T-helper 22 cell (primary cell): ENCODE results near the gene EXOC3.
"Not testable (repeated sequence)": the region's sequence is repeated elsewhere in the genome, so short reads cannot be mapped to it uniquely, and the experiment has no call there.

Experiments used
- DNase-seq: peaks from one replicate; pipeline ENCODE4 v3.0.0-alpha.2; 2020; ENCODE audit warnings: low read depth

The EXOC3 gene

DNA sequence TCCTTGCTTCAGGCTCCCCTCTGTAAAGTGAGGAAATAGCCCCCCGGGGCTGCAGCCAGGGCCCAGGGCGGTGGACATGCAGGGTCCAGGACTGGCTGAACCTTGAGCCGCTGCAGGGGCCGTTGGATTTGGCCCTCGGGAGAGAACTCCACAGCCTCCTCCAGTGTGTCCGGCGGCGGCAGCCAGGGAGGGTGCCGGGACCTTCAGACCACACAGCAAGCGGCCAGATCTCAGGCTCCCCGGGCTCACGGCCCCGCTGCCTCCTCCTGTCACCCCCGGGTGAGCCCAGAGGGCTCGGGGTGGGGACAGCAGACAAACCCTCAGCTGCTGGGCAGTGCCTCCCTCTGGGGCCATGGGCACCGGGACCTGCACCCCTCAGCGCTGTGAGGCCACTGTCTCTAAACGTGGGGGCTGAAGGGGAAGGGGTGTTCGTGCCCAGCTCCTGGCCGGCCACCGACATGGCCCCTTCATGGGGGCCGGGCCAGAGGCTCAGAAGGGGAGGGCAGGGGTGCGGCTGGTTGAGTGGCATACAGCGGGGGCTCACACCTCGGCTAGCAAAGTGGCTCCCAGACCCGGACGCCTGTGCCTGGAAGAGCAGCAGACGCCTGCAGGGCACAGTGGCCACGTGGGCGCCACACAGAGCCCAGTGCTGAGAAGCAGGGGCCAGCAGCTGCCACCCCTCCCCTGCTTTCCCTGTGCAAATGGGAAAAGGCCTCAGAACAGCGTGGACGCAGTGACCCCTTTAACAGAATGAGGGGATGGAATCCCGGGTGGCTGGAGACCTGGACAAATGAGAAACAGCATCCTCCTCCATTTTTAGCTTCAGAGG is 61.6 kb downstream of the EXOC3 start:
- DNase-seq = no peak

DNA sequence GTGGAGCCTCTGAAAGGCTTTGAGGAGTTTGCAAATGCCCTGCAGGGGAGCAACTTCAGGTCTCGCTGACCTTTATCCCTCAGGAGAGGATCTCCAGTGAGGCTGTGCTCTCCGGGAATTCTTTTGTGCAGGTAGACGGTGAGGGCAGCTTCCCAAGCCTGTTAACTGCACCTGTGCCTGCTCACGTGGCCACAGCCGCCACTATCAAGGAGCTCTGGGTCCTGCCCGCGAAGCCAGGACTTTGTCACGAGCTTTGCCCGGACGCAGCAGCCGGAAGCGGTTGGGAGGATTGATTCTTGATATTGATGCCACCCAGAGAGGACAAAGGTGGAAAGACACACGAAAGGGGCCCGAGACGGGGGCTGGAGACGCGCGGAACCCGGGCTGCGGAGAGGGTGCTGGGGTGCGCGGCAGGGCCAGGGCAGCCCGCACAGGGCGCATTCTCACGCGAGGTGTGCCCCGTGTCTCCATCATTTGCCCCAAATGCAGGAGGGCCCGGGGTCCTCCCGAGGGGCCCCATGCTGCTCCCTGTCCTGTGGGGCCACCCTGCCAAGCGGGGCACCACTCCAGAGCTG is 63.1 kb downstream of the EXOC3 start:
- DNase-seq = no peak

DNA sequence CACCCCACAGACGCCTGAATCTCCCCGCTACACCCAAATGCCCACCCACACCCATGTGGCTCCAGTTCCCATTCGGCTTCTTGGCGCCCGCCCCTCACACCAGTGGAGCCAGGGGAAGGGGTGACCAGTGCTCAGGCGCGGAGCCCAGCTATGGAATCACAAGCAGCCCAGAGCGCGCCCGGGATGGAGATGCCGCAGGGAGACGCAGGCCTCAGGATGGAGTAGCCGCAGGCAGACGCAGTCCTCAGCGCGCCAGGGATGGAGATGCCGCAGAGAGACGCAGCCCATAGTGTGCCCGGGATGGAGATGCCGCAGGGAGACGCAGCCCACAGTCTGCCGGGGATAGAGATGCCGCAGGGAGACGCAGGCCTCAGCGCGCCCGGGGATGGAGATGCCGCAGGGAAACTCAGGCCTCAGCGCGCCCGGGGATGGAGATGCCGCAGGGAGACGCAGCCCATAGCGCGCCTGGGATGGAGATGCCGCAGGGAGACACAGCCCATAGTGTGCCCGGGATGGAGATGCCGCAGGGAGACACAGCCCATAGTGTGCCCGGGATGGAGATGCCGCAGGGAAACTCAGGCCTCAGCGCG is 65.1 kb downstream of the EXOC3 start:
- DNase-seq = not testable (repeated sequence)

DNA sequence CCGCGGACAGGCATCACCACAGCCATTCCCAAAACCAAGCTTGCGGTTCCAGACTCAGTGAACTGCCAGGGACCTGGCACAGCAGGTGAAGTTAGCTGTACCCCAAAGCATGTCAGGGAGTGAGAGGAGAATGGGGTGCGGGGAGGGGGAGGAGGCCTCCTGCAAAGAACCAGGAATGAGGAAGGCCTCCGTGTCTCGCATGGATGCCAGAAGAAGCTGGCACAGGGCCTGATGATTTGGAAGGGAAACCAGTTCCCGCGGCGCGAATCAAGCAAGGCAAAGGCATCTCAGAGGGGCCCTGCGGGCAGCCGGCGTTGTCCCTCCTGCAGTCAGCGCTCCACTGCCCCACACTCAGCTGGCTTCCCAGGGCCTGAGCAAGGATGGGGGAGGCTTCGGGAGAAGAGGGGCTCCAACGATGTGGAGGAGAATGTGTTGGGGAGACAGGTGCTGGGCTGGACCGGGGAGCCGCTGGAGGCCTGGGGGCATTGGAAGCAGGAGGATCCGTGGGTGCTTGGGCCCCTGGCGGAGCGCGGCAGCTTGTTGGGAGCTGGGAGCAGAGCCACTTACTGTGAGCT is 66.7 kb downstream of the EXOC3 start:
- no peak for DNase-seq

DNA sequence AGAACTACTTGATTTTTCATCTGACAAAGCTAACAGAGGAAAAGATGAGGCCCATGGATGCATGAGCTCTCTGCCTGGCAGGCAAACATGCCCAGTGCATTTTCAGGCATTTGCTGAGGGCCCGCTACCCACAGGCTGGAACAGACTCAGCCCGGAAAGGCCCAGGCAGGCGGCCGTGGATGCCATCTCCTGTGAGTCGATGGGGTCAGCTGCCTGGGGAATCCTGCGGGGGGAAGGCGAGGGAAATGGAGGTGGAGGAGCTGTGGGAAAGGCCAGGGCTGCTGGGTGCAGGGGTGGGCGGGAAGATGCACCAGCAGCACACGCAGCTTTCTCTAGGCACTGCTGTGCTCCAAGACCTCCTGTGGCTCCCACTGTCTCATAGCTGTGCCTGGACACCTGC is 67.5 kb downstream of the EXOC3 start:
- DNase-seq = no peak

DNA sequence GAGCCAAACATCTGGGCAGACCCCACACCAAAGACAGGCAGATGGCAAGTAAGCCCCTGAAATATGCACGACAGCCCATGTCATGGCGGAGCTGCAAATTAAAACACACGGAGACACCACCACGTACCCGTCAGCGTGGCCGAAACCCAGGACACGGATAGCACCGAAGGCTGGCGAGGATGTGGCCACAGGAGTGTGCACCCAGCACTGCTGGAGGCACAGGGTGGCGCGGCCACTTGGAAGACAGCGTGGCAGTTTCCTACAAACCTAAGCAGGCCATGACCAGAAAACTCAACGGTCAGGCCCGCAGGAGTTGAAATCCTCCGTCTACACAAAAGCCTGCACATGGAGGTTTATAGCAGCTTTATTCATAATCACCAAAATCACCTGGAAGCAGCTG is 68.5 kb downstream of the EXOC3 start:
- no peak for DNase-seq

DNA sequence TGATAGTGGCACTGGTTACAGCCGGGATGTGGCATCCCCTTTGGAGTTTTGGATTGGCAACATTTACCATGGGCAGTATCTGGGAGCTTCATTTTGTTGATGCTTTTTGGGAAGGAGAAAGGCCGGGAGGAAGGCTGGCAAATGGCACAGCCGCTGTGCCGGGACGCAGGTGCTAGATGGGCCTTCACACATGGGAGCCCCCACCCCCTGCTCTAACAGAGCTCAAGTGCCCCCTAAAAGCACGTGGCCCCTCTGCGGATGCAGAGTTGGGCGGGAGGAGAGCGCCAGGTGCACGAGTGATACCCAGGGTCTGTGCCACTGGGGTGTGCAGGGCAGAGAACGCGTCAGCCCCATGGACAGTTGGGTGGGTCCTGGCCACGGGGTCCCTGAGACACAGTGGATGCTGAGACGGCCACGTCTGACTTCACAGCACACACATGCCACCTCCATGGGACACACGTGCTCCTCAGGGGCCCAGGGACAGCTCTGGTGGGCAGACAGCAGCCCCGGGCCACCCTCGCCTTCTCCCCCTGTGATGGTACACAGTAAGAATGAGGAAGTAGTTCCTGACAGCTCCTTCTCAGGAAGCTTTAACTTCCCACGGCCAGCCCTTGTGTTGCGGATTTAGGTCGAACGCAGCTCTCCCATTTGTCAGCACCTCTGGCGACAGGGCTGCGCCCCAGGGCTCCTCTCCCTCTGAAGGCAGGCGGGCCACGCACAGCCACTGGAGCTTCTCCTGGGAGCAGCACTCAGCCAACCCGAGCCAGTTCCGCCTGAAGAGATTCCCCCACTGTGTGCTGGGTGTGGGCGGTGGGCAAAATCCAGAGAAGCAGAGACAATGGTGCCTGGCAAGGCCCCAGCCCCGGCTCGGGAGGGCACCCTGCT is 70.5 kb downstream of the EXOC3 start:
- DNase-seq = no peak

DNA sequence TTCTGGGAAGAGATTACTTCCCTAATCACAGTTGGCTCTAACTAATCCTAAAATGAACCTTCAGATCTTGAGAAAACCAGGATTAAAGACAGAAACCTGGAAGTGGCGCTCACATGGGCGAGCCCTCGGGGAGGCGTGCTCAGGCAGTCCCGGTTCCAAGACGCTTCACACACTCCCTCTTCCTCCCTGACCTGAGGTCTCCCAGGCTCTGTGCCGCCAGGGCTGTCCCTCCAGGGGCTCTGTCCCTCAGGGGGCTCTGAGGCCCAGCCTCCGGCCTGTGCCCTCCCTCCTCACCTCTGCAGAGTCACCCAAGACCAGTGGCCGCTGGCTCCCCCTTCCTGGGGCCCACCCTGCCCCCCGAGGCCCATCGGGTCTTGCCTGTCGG is 71.1 kb downstream of the EXOC3 start:
- DNase-seq = no peak

DNA sequence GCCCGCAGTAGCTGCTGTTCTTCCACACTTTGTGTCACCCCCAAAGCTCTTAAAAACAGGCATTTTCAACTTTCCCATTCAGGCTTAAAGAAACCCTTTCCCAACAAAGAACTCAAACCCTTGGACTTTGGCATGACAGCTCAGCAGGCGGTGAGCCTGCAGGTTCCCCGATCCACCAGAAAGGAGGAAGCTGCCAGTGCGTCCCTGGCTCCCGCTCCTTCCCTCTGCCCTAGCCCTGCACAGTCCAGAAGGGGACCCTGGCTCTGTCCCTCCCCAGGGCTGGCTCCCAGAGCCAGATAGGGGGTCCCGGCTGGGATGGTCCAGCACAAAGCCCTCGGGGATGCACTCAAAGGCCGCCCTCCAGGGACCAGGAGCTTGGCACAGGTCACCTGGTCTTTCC is 71.7 kb downstream of the EXOC3 start:
- no peak for DNase-seq

DNA sequence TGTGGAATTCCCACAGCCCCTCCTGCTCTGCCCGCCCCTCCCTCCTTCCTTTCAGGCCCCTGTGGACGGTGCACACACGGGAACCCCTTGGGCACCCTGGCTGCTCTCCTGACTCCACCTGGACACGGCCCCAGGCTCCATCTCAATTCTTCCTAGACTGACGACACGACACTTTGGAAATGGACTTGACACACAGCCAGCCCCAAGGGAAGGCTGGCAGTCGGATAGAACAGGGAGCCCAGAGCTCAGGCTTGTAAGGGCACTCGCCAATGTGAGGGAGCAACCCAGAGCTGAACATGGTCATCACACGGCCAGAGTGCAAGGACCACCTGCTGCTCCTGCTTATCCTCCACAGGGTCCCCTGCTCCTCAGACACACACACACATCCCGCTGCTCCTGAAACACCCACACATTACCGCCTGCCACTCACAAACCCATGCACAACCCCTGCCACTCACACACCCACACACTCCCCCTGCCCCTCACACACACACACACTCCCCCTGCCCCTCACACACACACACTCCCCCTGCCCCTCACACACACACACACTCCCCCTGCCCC is 72.4 kb downstream of the EXOC3 start:
- no peak for DNase-seq

DNA sequence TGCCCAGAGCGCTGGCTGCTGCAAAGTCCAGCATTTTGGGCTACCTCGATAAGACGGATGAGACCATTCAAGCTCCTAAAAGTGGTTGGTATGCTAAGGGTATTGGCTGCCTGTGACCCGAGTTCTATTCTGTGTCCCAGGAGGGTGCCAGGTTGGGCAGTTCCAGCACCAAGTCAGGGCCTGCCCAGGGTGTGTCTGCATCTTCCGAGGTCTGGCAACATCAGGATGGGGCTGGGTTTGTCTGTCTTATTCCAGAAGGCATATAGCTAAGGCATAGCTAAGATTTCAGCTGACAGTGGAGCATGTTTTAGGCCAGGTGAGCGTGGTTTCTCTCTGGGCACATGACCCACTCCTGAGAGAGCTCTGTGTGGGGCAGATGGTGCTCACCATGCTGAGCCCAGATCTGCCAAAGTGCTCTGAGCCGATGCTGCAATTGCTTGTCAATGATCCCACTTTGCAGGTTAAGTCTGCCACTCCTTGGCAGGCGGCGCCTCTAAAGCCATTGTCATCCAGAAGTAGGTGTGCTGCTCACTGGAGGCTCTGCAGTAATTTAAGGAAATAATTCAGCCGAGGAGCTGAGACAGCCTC is 73.5 kb downstream of the EXOC3 start:
- no peak for DNase-seq
